Activated T-helper 9 cell treated with anti-CD3 and anti-CD28 coated beads, Interleukin-2, amount 50 U/mL, for 16 hours (primary cell): ENCODE results near the gene SLC30A1.
"Not testable (repeated sequence)": the region's sequence is repeated elsewhere in the genome, so short reads cannot be mapped to it uniquely, and the experiment has no call there.

Source experiments
- DNase-seq: peaks from one replicate; pipeline ENCODE4 v3.0.0-alpha.2; 2020; ENCODE audit warnings: low read depth

The SLC30A1 gene

GRCh38 chr1:211583011-211583992, 4.3 kb upstream of the SLC30A1 start:
- no peak for DNase-seq

- no peak for DNase-seq
Measured at GRCh38 chr1:211581526-211581925, 2.6 kb upstream of the SLC30A1 start.

GRCh38 chr1:211580303-211580687, 1.3 kb upstream of the SLC30A1 start:
- DNase-seq = no peak

- DNase-seq = no peak
Measured at GRCh38 chr1:211579440-211580302, 710 bp upstream of the SLC30A1 start.

- DNase-seq = peak; percentile 67
Measured at GRCh38 chr1:211577819-211578639, 932 bp downstream of the SLC30A1 start.

GRCh38 chr1:211577277-211577818, 1.6 kb downstream of the SLC30A1 start:
- DNase-seq = no peak

- DNase-seq = no peak
Measured at GRCh38 chr1:211576717-211577116, 2.2 kb downstream of the SLC30A1 start.

- no peak for DNase-seq
Measured at GRCh38 chr1:211574705-211575104, 4.3 kb downstream of the SLC30A1 start.

- no peak for DNase-seq
Measured at GRCh38 chr1:211571998-211572397, 7.0 kb downstream of the SLC30A1 start.

- DNase-seq = not testable (repeated sequence)
Measured at GRCh38 chr1:211570378-211570777, 8.6 kb downstream of the SLC30A1 start.

GRCh38 chr1:211566431-211567025, 12.4 kb downstream of the SLC30A1 start:
- no peak for DNase-seq

GRCh38 chr1:211564084-211564483, 14.9 kb downstream of the SLC30A1 start:
- no peak for DNase-seq

- DNase-seq = no peak
Measured at GRCh38 chr1:211559222-211560010, 19.5 kb downstream of the SLC30A1 start.

GRCh38 chr1:211557894-211558625, 20.9 kb downstream of the SLC30A1 start:
- DNase-seq = no peak

- no peak for DNase-seq
Measured at GRCh38 chr1:211553549-211553948, 25.4 kb downstream of the SLC30A1 start.

GRCh38 chr1:211551638-211552460, 27.1 kb downstream of the SLC30A1 start:
- DNase-seq = no peak

- no peak for DNase-seq
Measured at GRCh38 chr1:211549092-211549711, 29.8 kb downstream of the SLC30A1 start.
